ENCODE data around the gene CRCP.

GRCh38 chr7:66125052-66125694 is 10.5 kb downstream of the CRCP start:
- TF ChIP-seq EZH2 (IDR thresholded peaks at IDR 0.05) (no peak), POLR2AphosphoS5 (IDR thresholded peaks at IDR 0.05; ENCODE audit: borderline replicate concordance, low read depth, low read length) (no peak), FOXP2 (optimal IDR thresholded peaks at IDR 0.05; ENCODE audit: control extremely low read depth, extremely low read length, insufficient read depth) (no peak)
